Thymus (tissue), 11 donors: ENCODE measurements around the gene CCDC158. TPM values are rescaled to one million over a fixed set of nuclear protein-coding genes. Genes with fewer than 3 reads are reported as not detected.

Source experiments
- DNase-seq, 9 donors: peaks; one replicate each; pipeline ENCODE4 v3.0.0-alpha.2; 2013; ENCODE audit warnings: low spot score in 9 of 9, low read depth in 6 of 9, missing footprints in 1 of 9
- H3K27ac ChIP-seq, 2 donors: one replicate each; pipeline ENCODE4 v1.5.1; 2013; ENCODE audit warnings: control low read depth in 1 of 2, low read depth in 1 of 2, low read length in 1 of 2, mild to moderate bottlenecking in 1 of 2, moderate library complexity in 1 of 2
- H3K27me3 ChIP-seq, 2 donors: one replicate each; pipeline ENCODE4 v1.5.1; 2013; ENCODE audit warnings: low read length in 1 of 2; ENCODE audit not compliant: control insufficient read depth in 2 of 2, insufficient read depth in 1 of 2
- H3K36me3 ChIP-seq, 2 donors: one replicate each; pipeline ENCODE4 v1.5.1; 2013; ENCODE audit warnings: low read length in 1 of 2, mild to moderate bottlenecking in 1 of 2, moderate library complexity in 1 of 2; ENCODE audit not compliant: control insufficient read depth in 2 of 2, insufficient read depth in 2 of 2
- H3K4me1 ChIP-seq, 2 donors: one replicate each; pipeline ENCODE4 v1.5.1; 2013; ENCODE audit warnings: low read length in 2 of 2; ENCODE audit not compliant: control insufficient read depth in 2 of 2, insufficient read depth in 2 of 2
- H3K4me3 ChIP-seq, 2 donors: one replicate each; pipeline ENCODE4 v1.5.1; 2013; ENCODE audit warnings: low read length in 2 of 2, control low read depth in 1 of 2, mild to moderate bottlenecking in 1 of 2
- H3K9me3 ChIP-seq, 2 donors: one replicate each; pipeline ENCODE4 v1.5.1; 2013; ENCODE audit warnings: low read length in 1 of 2, mild to moderate bottlenecking in 1 of 2; ENCODE audit not compliant: control insufficient read depth in 2 of 2, insufficient read depth in 1 of 2
- WGBS: extraction: QIAGEN DNeasy Blood & Tissue Kit; methylation state at CpG from one replicate; pipeline ENCODE4 v1.1.7; 2013; 5-methylcytosine and 5-hydroxymethylcytosine counted together
- polyA plus RNA-seq: library from polyadenylated mRNA; stranded (reverse); fragments of 200-250 nt; gene quantifications from one replicate; pipeline ENCODE4 v1.2.3, GENCODE V29; 2013
- total RNA-seq: library from RNA; stranded (reverse); fragments of 120-200 nt; gene quantifications from one replicate; pipeline ENCODE4 v1.2.4, GENCODE V29; 2013
- donor health status: healthy.

CCDC158 gene
- total and polyA plus RNA-seq, 2 donors: 0.02 to 0.05 TPM

- no peaks in the 10 kb centered on the region for H3K36me3 ChIP-seq
- H3K4me1 ChIP-seq: peaks cover 0 to 3% of the 10 kb centered on the region in 2 donors
- H3K27ac ChIP-seq: no peak overlapping the region
- DNase-seq: no peak
- 95% methylated on average over 5 of the region's 5 CpGs for WGBS
- no peaks in the 10 kb centered on the region for H3K9me3 ChIP-seq
- no peaks in the 10 kb centered on the region for H3K27me3 ChIP-seq
- no peak overlapping the region for H3K4me3 ChIP-seq
Observed at GRCh38 chr4:76272999-76273398, 147.9 kb downstream of the CCDC158 start.

- no peak overlapping the region for H3K4me3 ChIP-seq
- no peaks in the 10 kb centered on the region for H3K27me3 ChIP-seq
- no peaks in the 10 kb centered on the region for H3K36me3 ChIP-seq
- peaks cover 0 to 3% of the 10 kb centered on the region in 2 donors for H3K4me1 ChIP-seq
- H3K9me3 ChIP-seq: no peaks in the 10 kb centered on the region
- 98% methylated on average over 1 of the region's 1 CpG for WGBS
- DNase-seq: no peak
- H3K27ac ChIP-seq: no peak overlapping the region
Observed at GRCh38 chr4:76272582-76272981, 148.4 kb downstream of the CCDC158 start.

- Histone ChIP-seq H3K4me3 (no peak overlapping the region), H3K9me3 (no peaks in the 10 kb centered on the region), H3K4me1 (peaks cover 0 to 3% of the 10 kb centered on the region in 2 donors), H3K27ac (no peak overlapping the region), H3K27me3 (no peaks in the 10 kb centered on the region), H3K36me3 (no peaks in the 10 kb centered on the region)
- no peak for DNase-seq
Observed at GRCh38 chr4:76272073-76272472, 148.9 kb downstream of the CCDC158 start.

- no peaks in the 10 kb centered on the region for H3K9me3 ChIP-seq
- no peak for DNase-seq
- H3K4me3 ChIP-seq: no peak overlapping the region
- no peaks in the 10 kb centered on the region for H3K4me1 ChIP-seq
- H3K27me3 ChIP-seq: no peaks in the 10 kb centered on the region
- no peaks in the 10 kb centered on the region for H3K36me3 ChIP-seq
- WGBS: 98% methylated on average over 6 of the region's 6 CpGs
- no peak overlapping the region for H3K27ac ChIP-seq
Observed at GRCh38 chr4:76271248-76271647, 149.7 kb downstream of the CCDC158 start.

- Histone ChIP-seq H3K27ac (no peak overlapping the region), H3K4me1 (no peaks in the 10 kb centered on the region), H3K27me3 (no peaks in the 10 kb centered on the region), H3K4me3 (no peak overlapping the region), H3K36me3 (no peaks in the 10 kb centered on the region), H3K9me3 (no peaks in the 10 kb centered on the region)
- WGBS: 95% methylated on average over 11 of the region's 11 CpGs
- no peak for DNase-seq
Observed at GRCh38 chr4:76270244-76271175, 150.4 kb downstream of the CCDC158 start.

GRCh38 chr4:76267811-76268210 is 153.1 kb downstream of the CCDC158 start:
- no peaks in the 10 kb centered on the region for H3K27me3 ChIP-seq
- no peak for DNase-seq
- no peak overlapping the region for H3K4me3 ChIP-seq
- WGBS: 98% methylated on average over 6 of the region's 6 CpGs
- no peaks in the 10 kb centered on the region for H3K36me3 ChIP-seq
- H3K9me3 ChIP-seq: no peaks in the 10 kb centered on the region
- H3K27ac ChIP-seq: no peak overlapping the region
- no peaks in the 10 kb centered on the region for H3K4me1 ChIP-seq

GRCh38 chr4:76266627-76267026 is 154.3 kb downstream of the CCDC158 start:
- Histone ChIP-seq H3K27ac (no peak overlapping the region), H3K4me1 (no peaks in the 10 kb centered on the region), H3K36me3 (no peaks in the 10 kb centered on the region), H3K9me3 (no peaks in the 10 kb centered on the region), H3K27me3 (no peaks in the 10 kb centered on the region), H3K4me3 (no peak overlapping the region)
- 93% methylated on average over 3 of the region's 3 CpGs for WGBS
- no peak for DNase-seq

- Histone ChIP-seq H3K9me3 (no peaks in the 10 kb centered on the region), H3K4me1 (no peaks in the 10 kb centered on the region), H3K27ac (no peak overlapping the region), H3K36me3 (no peaks in the 10 kb centered on the region), H3K4me3 (no peak overlapping the region), H3K27me3 (no peaks in the 10 kb centered on the region)
- WGBS: 96% methylated on average over 6 of the region's 6 CpGs
- DNase-seq: no peak
Observed at GRCh38 chr4:76265631-76266218, 155.2 kb downstream of the CCDC158 start.
